HFF-Myc (cell line): ENCODE results near the gene MS4A4A.

ENCODE experiments used
- DNase-seq: peaks from one replicate; pipeline ENCODE4 v3.0.0-alpha.2; 2011; ENCODE audit warnings: low read depth; ENCODE audit errors: extremely low read depth
- H3K4me3 ChIP-seq: replicated peaks from 2 replicates; pipeline ENCODE4 v1.5.1; 2011; ENCODE audit warnings: low read depth, mild to moderate bottlenecking, control low read depth, low read length
- TF ChIP-seq, protein P1 (sequence below): IDR thresholded peaks from 2 replicates; pipeline ENCODE4 v1.5.1; 2012; ENCODE audit warnings: mild to moderate bottlenecking, low read depth, low read length, control low read depth; ENCODE audit errors: missing control alignments

The MS4A4A gene

DNA sequence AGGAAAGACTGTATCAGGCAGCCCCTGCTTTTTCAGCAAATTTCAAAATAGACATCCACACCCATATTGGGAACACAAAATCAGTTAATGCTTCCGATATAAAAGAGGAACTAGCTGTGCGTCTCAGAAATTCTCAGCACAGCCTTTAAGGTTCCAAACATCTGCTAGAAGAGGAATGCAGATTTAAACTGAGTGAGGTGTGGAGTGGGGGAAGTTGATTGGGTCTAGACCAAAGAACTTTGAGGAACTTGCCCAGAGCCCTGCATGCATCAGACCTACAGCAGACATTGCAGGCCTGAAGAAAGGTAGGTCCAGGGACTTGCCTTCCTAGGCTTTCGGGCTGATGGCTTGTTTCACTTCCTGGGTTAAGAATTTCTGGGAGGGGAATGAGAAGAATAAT, at the start of gene MS4A4A:
Gene MS4A4A (plus strand): TSS at position 255 of the 400 bp plus-strand sequence. CDS start 10 bp downstream, at position 265.
- TF ChIP-seq, protein P1, sequence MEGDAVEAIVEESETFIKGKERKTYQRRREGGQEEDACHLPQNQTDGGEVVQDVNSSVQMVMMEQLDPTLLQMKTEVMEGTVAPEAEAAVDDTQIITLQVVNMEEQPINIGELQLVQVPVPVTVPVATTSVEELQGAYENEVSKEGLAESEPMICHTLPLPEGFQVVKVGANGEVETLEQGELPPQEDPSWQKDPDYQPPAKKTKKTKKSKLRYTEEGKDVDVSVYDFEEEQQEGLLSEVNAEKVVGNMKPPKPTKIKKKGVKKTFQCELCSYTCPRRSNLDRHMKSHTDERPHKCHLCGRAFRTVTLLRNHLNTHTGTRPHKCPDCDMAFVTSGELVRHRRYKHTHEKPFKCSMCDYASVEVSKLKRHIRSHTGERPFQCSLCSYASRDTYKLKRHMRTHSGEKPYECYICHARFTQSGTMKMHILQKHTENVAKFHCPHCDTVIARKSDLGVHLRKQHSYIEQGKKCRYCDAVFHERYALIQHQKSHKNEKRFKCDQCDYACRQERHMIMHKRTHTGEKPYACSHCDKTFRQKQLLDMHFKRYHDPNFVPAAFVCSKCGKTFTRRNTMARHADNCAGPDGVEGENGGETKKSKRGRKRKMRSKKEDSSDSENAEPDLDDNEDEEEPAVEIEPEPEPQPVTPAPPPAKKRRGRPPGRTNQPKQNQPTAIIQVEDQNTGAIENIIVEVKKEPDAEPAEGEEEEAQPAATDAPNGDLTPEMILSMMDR: no peak
- no peak within 1 kb of the TSS for H3K4me3 ChIP-seq
- no peak for DNase-seq

DNA sequence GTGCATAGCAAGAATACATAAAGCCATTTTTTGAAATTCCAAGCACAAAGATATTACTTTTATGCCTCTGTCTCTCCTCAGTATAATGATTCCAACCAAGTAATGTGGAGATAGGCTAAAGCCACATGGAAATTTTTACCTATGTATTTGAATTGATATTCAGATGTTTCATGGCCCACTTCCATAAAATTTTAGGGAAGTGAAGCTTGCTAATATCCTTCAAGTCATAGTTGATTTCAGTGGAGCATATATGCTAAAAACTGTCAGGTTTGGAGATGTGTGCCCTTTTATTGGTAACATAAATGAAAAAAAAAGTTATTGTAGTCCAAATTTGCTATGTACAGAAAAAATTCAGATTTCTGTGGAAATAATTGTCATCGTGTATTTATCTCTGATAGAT, 49.8 kb upstream of the MS4A4A start:
- TF ChIP-seq, protein P1: no peak
- DNase-seq: no peak
- no peak overlapping the region for H3K4me3 ChIP-seq

DNA sequence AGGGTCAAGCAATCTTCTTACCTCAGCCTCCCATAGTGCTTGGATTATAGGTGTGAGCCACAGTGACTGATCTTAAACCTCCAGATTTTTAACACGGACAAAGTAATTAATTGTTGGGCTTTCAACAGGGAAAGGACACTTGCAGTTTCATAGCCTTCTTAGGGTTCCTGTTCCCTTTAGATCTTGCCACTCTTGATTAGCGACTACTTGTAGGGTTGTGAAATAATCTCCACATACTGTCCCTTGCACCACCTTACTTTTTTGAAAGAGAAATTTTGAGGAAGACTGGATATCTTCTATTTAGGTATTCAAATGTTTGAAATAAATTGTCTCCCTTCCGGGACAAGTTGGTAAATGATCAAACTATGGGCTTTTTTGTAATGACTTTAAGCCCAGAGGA, 45.1 kb upstream of the MS4A4A start:
- no peak overlapping the region for H3K4me3 ChIP-seq
- DNase-seq: no peak
- TF ChIP-seq, protein P1: no peak

DNA sequence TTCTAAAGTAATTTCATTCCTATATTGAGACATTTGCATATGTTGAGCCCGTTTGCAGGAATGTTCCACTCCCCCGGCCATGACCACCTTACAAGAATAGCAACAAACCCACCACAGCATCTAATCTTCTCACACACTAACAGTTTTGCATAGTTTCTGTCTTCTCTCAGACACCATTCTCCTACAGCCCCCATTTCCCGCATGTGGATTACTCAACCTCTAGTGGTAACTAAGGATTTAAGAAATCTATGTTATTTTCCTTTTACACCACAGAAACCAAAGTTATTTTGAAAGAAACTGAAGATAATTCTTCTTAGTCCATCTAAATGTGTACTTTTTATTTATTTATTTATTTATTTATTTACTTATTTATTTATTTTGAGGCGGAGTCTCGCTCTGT, 39.8 kb upstream of the MS4A4A start:
- no peak for DNase-seq
- no peak overlapping the region for H3K4me3 ChIP-seq
- TF ChIP-seq, protein P1: no peak

DNA sequence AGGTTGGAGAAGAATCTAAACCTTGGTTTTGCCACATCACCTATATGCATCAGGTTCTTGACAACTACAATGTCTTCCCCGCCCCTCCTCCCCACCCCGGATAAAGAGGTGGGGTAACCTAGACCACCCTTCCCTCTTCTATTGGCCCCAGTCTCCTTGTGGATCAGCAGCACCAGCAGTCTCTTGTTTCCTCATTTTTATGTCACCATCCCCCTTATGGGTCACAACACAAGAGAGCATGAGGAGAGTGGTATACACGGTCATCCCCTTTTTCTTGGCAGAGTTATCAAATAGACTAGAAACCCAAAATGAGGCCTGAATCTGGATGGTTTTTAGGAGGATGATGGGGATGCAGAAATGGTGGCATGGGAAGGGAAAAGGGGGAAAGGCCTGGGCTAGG, 38.7 kb upstream of the MS4A4A start:
- no peak overlapping the region for H3K4me3 ChIP-seq
- TF ChIP-seq, protein P1: no peak
- DNase-seq: no peak

DNA sequence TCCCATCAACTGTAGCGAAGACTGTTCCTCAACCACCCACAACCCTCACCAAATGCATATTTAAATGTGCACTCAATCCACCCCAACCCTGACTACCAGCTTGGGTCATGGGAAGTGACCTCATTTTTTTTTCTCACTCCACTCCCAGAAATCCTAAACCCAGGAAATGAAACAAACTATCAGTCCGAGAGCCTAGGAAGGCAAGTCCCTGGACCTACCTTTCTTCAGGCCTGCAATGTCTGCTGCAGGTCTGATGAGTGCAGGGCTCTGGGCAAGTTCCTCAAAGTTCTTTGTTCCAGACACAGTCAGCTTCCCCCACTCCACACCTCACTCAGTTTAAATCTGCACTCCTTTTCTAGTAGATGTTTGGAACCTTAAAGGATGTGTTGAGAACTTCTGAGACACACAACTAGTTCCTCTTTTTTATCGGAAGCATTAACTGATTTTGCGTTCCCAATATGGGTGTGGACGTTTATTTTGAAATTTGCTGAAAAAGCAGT, 37.7 kb upstream of the MS4A4A start, which contains the start of gene MS4A4E:
Gene MS4A4E (minus strand): TSS at position 398 of the 500 bp plus-strand sequence. CDS start 13,082 bp downstream, outside the sequence.
- TF ChIP-seq, protein P1: no peak
- DNase-seq: no peak
- H3K4me3 ChIP-seq: no peak within 1 kb of the TSS
